ENCODE data around the gene DOCK4.

DOCK4 gene

DNA sequence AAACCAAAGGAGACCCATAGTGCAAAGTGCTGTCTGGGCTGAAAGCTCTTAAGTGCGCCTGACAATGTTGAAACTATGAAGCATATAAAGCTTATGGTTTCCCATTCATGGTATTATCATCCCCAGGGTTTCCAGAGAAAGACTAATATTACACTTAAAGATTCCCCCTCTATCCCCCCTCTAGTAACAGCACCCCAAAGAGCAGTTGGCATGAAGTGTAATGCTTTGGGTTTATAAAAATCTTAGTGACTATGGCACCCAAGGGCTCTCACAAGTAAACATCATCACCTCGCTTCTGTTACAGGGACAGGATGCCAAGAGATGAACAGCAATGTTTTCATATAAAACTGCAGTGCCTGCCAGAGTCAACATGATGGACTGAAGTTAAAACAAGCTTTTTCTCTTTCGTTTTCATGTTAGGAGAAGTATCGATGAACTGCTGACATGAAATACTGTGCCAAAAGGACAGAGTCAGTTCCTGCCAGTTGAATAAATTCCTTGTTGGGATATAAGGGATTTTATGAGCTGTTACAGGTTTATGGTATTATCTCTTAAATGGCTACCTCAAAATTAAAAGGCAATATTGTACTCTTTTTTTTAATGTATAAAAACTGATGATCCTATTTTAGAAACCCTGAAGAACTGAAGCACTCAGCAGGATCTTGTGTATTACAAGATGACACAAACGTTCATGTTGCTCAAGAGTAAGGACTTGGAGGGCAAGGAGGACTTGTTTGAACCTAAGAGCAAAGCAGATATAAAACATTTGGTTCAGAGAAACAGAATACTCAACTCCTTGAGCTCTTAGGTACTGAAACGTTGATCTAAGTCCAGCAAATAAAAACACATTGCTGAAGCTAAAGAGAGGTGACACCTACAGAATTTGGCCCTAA, 440.2 kb downstream of the DOCK4 start:
- Mint-ChIP-seq H3K27me3 (no peaks in the 10 kb centered on the region), H3K9me3 (no peaks in the 10 kb centered on the region), H3K4me3 (no peak overlapping the region), H3K27ac (no peak overlapping the region), H3K4me1 (ENCODE audit: low read depth) (no peaks in the 10 kb centered on the region), H3K36me3 (ENCODE audit: low read depth) (peaks cover 64% of the 10 kb centered on the region)
- intact Hi-C loops (cut with micrococcal nuclease), result no loop called here

GRCh38 chr7:111763221-111763801, 442.9 kb downstream of the DOCK4 start:
- Mint-ChIP-seq H3K9me3 (no peaks in the 10 kb centered on the region), H3K4me1 (ENCODE audit: low read depth) (no peaks in the 10 kb centered on the region), H3K27me3 (no peaks in the 10 kb centered on the region), H3K4me3 (no peak overlapping the region), H3K27ac (no peak overlapping the region), H3K36me3 (ENCODE audit: low read depth) (peaks cover 67% of the 10 kb centered on the region)
- intact Hi-C loops (cut with micrococcal nuclease), result no loop called here

GRCh38 chr7:111762799-111763198, 443.4 kb downstream of the DOCK4 start:
- H3K27me3 Mint-ChIP-seq, result no peaks in the 10 kb centered on the region
- H3K27ac Mint-ChIP-seq, result no peak overlapping the region
- peaks cover 67% of the 10 kb centered on the region for H3K36me3 Mint-ChIP-seq (ENCODE audit: low read depth)
- no peaks in the 10 kb centered on the region for H3K9me3 Mint-ChIP-seq
- H3K4me1 Mint-ChIP-seq (ENCODE audit: low read depth), result no peaks in the 10 kb centered on the region
- no peak overlapping the region for H3K4me3 Mint-ChIP-seq
- intact Hi-C loops (cut with micrococcal nuclease), result no loop called here

- peaks cover 67% of the 10 kb centered on the region for H3K36me3 Mint-ChIP-seq (ENCODE audit: low read depth)
- no peaks in the 10 kb centered on the region for H3K4me1 Mint-ChIP-seq (ENCODE audit: low read depth)
- no peak overlapping the region for H3K27ac Mint-ChIP-seq
- H3K4me3 Mint-ChIP-seq, result no peak overlapping the region
- no peaks in the 10 kb centered on the region for H3K27me3 Mint-ChIP-seq
- intact Hi-C loops (cut with micrococcal nuclease), result no loop called here
- peaks cover under 1% of the 10 kb centered on the region for H3K9me3 Mint-ChIP-seq
Measured at GRCh38 chr7:111762211-111762610, 444.0 kb downstream of the DOCK4 start.

- Mint-ChIP-seq H3K4me1 (ENCODE audit: low read depth) (peaks cover 6% of the 10 kb centered on the region), H3K36me3 (ENCODE audit: low read depth) (peaks cover 77% of the 10 kb centered on the region), H3K9me3 (peaks cover 8% of the 10 kb centered on the region), H3K27ac (no peak overlapping the region), H3K27me3 (peaks cover 2% of the 10 kb centered on the region), H3K4me3 (no peak overlapping the region)
- intact Hi-C loops (cut with micrococcal nuclease), result no loop called here
Measured at GRCh38 chr7:111760043-111760442, 446.2 kb downstream of the DOCK4 start.

DNA sequence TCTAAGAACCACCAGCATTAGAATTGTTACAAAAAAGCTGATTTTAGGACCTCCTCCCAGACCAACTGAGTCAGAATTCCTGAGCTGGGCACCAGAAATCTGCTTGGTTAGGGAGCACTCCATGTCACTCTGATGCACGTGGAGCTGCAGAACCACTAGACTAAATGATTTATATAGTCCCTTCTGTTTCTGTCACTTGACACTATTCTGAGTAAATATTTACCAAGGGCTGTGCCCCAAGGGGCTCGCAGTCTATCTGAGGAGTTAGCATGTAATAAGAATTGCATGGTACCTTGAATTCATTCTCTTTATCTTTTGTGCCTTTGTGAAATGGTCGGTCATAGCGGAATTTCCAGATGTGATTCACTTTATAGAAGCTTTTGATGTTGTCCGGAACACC, 447.9 kb downstream of the DOCK4 start:
- H3K4me1 Mint-ChIP-seq (ENCODE audit: low read depth), result peaks cover 6% of the 10 kb centered on the region
- H3K4me3 Mint-ChIP-seq, result no peak overlapping the region
- H3K36me3 Mint-ChIP-seq (ENCODE audit: low read depth), result peaks cover 72% of the 10 kb centered on the region
- H3K9me3 Mint-ChIP-seq, result peaks cover 8% of the 10 kb centered on the region
- peaks cover 2% of the 10 kb centered on the region for H3K27me3 Mint-ChIP-seq
- no peak overlapping the region for H3K27ac Mint-ChIP-seq
- intact Hi-C loops (cut with micrococcal nuclease), result loop anchor here (10.0 kb wide), 1 partner anchor 86 kb away; no protein-coding TSS in a partner anchor

DNA sequence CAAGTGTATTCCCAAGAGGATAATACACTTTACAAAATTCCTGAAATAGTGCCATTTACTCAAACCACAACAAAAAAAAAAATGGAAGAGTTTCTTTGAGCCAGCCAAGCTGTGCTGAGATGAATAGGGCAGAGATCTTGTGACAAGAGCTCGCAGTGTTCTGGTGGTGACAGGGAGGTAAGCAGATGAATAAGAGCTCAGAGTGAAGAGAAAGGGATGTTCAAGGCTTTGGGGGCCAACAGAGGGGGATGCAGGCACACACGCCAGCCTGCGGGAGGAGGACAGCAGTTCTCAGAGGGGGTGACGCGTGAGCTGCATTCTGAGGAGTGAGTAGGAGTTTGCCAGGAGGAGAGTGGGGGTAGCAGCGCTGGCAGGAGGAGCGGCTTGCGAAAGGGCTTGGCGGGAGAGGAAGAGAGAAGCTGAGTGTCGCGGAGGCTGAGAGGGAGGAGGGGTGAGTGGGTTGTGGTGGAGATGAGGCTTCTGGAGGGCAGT, 449.5 kb downstream of the DOCK4 start:
- H3K36me3 Mint-ChIP-seq (ENCODE audit: low read depth), result peaks cover 72% of the 10 kb centered on the region
- peak overlapping the region; percentile 37 for H3K4me3 Mint-ChIP-seq
- H3K9me3 Mint-ChIP-seq, result peaks cover 8% of the 10 kb centered on the region

DNA sequence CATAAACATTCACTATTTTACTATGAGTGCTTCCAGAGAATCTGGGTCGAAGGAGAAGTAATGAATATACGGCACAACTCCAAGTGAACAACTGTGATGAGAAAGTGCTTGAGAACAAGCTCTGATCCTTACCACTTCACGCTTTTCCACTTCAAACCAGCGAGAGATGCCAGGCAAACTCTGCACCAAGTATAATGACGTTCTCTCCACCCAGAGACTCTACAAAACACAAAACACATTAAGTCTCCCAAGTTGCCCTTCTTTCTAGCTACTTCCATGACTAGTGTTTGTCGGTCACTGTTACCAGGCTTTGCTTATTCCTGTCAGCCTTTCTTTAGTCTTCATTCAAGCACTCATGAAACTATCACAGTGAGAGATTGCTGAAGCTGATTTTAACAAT, 450.8 kb downstream of the DOCK4 start:
- intact Hi-C loops (cut with micrococcal nuclease), result loop anchor here (10.0 kb wide), 1 partner anchor 89 kb away; no protein-coding TSS in a partner anchor
- peaks cover 67% of the 10 kb centered on the region for H3K36me3 Mint-ChIP-seq (ENCODE audit: low read depth)
- peaks cover 8% of the 10 kb centered on the region for H3K9me3 Mint-ChIP-seq
- peaks cover 2% of the 10 kb centered on the region for H3K27me3 Mint-ChIP-seq
- H3K27ac Mint-ChIP-seq, result no peak overlapping the region
- H3K4me1 Mint-ChIP-seq (ENCODE audit: low read depth), result peaks cover 6% of the 10 kb centered on the region
- H3K4me3 Mint-ChIP-seq, result no peak overlapping the region

More for the DNA sequence above, 449.5 kb downstream of the DOCK4 start:
- intact Hi-C loops (cut with micrococcal nuclease), result loop anchor here (10.0 kb wide), 1 partner anchor 88 kb away; no protein-coding TSS in a partner anchor
- Mint-ChIP-seq H3K27me3 (peaks cover 2% of the 10 kb centered on the region), H3K27ac (no peak overlapping the region), H3K4me1 (ENCODE audit: low read depth) (peaks cover 6% of the 10 kb centered on the region)

DNA sequence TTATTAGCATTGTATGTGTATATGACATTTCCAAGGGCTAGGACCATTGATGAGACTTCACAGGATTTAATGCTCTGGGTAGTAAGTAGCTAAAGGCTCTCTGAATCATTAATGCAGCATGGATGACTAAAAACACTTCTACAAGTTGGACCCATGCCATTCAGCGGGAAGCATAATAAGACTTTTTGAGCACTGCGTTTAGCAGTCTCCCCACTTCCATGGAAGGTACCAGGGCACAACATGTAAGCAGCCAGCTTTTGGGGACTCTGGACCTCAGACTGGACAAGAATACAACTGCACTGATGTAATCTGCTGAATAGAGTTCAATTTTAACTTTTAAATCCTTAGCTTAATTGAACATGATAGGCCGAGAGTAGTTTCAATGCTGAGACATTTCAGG, 452.2 kb downstream of the DOCK4 start:
- H3K4me1 Mint-ChIP-seq (ENCODE audit: low read depth), result peaks cover 6% of the 10 kb centered on the region
- H3K4me3 Mint-ChIP-seq, result no peak overlapping the region
- H3K27me3 Mint-ChIP-seq, result peaks cover 2% of the 10 kb centered on the region
- intact Hi-C loops (cut with micrococcal nuclease), result loop anchor here (5.0 to 10.0 kb wide), 2 partner anchors 91 to 658 kb away; no protein-coding TSS in a partner anchor
- no peak overlapping the region for H3K27ac Mint-ChIP-seq
- H3K9me3 Mint-ChIP-seq, result peaks cover 8% of the 10 kb centered on the region
- H3K36me3 Mint-ChIP-seq (ENCODE audit: low read depth), result peaks cover 53% of the 10 kb centered on the region

GRCh38 chr7:111752022-111752582, 454.1 kb downstream of the DOCK4 start:
- Mint-ChIP-seq H3K9me3 (peaks cover 7% of the 10 kb centered on the region), H3K4me1 (ENCODE audit: low read depth) (peaks cover 6% of the 10 kb centered on the region), H3K36me3 (ENCODE audit: low read depth) (peaks cover 39% of the 10 kb centered on the region), H3K4me3 (no peak overlapping the region), H3K27ac (no peak overlapping the region), H3K27me3 (peaks cover 2% of the 10 kb centered on the region)
- intact Hi-C loops (cut with micrococcal nuclease), result loop anchor here (5.0 to 10.0 kb wide), 2 partner anchors 93 to 660 kb away; no protein-coding TSS in a partner anchor

GRCh38 chr7:111750878-111751277, 455.3 kb downstream of the DOCK4 start:
- H3K36me3 Mint-ChIP-seq (ENCODE audit: low read depth), result peaks cover 34% of the 10 kb centered on the region
- H3K27me3 Mint-ChIP-seq, result no peaks in the 10 kb centered on the region
- H3K4me1 Mint-ChIP-seq (ENCODE audit: low read depth), result no peaks in the 10 kb centered on the region
- intact Hi-C loops (cut with micrococcal nuclease), result loop anchor here (5.0 to 10.0 kb wide), 2 partner anchors 94 to 661 kb away; no protein-coding TSS in a partner anchor
- H3K4me3 Mint-ChIP-seq, result no peak overlapping the region
- no peaks in the 10 kb centered on the region for H3K9me3 Mint-ChIP-seq
- H3K27ac Mint-ChIP-seq, result no peak overlapping the region

DNA sequence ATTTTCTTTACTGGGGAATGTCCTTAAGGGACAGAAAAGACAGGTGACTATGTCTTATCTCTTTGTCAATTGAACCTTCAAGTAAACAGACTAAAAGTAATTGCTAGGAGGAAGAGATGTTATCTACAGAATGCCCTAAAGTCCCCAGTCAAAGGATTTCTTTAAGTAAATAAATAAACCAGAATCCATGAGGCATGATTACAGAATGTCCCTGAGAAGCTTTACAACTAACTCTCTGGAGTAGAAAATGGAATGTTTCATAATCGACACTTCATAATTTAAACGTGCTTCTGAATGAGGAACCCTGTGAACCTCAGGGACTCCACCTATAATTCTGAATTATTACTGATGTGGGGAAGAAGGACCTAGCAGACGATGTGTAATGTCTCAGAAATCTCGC, 456.0 kb downstream of the DOCK4 start:
- Mint-ChIP-seq H3K4me1 (ENCODE audit: low read depth) (no peaks in the 10 kb centered on the region), H3K27me3 (no peaks in the 10 kb centered on the region), H3K9me3 (no peaks in the 10 kb centered on the region), H3K27ac (no peak overlapping the region), H3K36me3 (ENCODE audit: low read depth) (peaks cover 31% of the 10 kb centered on the region), H3K4me3 (no peak overlapping the region)
- intact Hi-C loops (cut with micrococcal nuclease), result loop anchor here (5.0 to 10.0 kb wide), 2 partner anchors 95 to 662 kb away; no protein-coding TSS in a partner anchor

- Mint-ChIP-seq H3K36me3 (ENCODE audit: low read depth) (peaks cover 34% of the 10 kb centered on the region), H3K4me1 (ENCODE audit: low read depth) (no peaks in the 10 kb centered on the region)
- intact Hi-C loops (cut with micrococcal nuclease), result loop anchor here (5.0 to 10.0 kb wide), 2 partner anchors 95 to 663 kb away; no protein-coding TSS in a partner anchor
Measured at GRCh38 chr7:111749625-111750024, 456.6 kb downstream of the DOCK4 start.

GRCh38 chr7:111747718-111748117, 458.5 kb downstream of the DOCK4 start:
- Mint-ChIP-seq H3K36me3 (ENCODE audit: low read depth) (peaks cover 38% of the 10 kb centered on the region), H3K27me3 (no peaks in the 10 kb centered on the region), H3K9me3 (no peaks in the 10 kb centered on the region), H3K4me3 (no peak overlapping the region), H3K4me1 (ENCODE audit: low read depth) (peaks cover 4% of the 10 kb centered on the region), H3K27ac (no peak overlapping the region)
- intact Hi-C loops (cut with micrococcal nuclease), result no loop called here

More at GRCh38 chr7:111749625-111750024, 456.6 kb downstream of the DOCK4 start:
- no peak overlapping the region for H3K4me3 Mint-ChIP-seq
- no peaks in the 10 kb centered on the region for H3K9me3 Mint-ChIP-seq
- no peak overlapping the region for H3K27ac Mint-ChIP-seq
- no peaks in the 10 kb centered on the region for H3K27me3 Mint-ChIP-seq
